HEK293T (cell line): ENCODE data around the gene CLDND1.

Experiments
- ARNT ChIP-seq: fragments of 450-650 bp; IDR thresholded peaks from 2 replicates; pipeline ENCODE4 v1.6.1; 2017; ENCODE audit warnings: mild to moderate bottlenecking
- BHLHE40 ChIP-seq: fragments of 450-650 bp; IDR thresholded peaks from 2 replicates; pipeline ENCODE4 v1.6.1; 2016; ENCODE audit warnings: mild to moderate bottlenecking, moderate library complexity, borderline replicate concordance
- CTBP1 ChIP-seq: fragments of 450-650 bp; IDR thresholded peaks from 2 replicates; pipeline ENCODE4 v1.6.1; 2016; ENCODE audit warnings: borderline replicate concordance
- ELF4 ChIP-seq: fragments of 450-650 bp; IDR thresholded peaks from 2 replicates; pipeline ENCODE4 v1.6.1; 2017; ENCODE audit warnings: antibody characterized with exemption
- FOXA1 ChIP-seq: fragments of 450-650 bp; IDR thresholded peaks from 2 replicates; pipeline ENCODE4 v1.6.1; 2016; ENCODE audit warnings: mild to moderate bottlenecking
- FOXK2 ChIP-seq: fragments of 450-650 bp; IDR thresholded peaks from 2 replicates; pipeline ENCODE4 v1.6.1; 2016; ENCODE audit warnings: mild to moderate bottlenecking
- FOXM1 ChIP-seq: fragments of 450-650 bp; IDR thresholded peaks from 2 replicates; pipeline ENCODE4 v1.6.1; 2017; ENCODE audit warnings: mild to moderate bottlenecking, borderline replicate concordance
- L3MBTL2 ChIP-seq: fragments of 450-650 bp; conservative IDR thresholded peaks from 2 replicates; pipeline ENCODE4 v1.6.1; 2016; ENCODE audit warnings: mild to moderate bottlenecking
- LEF1 ChIP-seq: fragments of 450-650 bp; IDR thresholded peaks from 2 replicates; pipeline ENCODE4 v1.6.1; 2017; ENCODE audit warnings: mild to moderate bottlenecking, borderline replicate concordance
- NFRKB ChIP-seq: fragments of 450-650 bp; IDR thresholded peaks from 2 replicates; pipeline ENCODE4 v1.6.1; 2016; ENCODE audit warnings: mild to moderate bottlenecking, moderate library complexity
- PKNOX1 ChIP-seq: fragments of 450-650 bp; IDR thresholded peaks from 2 replicates; pipeline ENCODE4 v1.6.1; 2016
- SP1 ChIP-seq: fragments of 450-650 bp; IDR thresholded peaks from 2 replicates; pipeline ENCODE4 v1.6.1; 2017
- SUZ12 ChIP-seq: fragments of 450-650 bp; IDR thresholded peaks from 2 replicates; pipeline ENCODE4 v1.6.1; 2016; ENCODE audit warnings: mild to moderate bottlenecking
- TARDBP ChIP-seq: fragments of 450-650 bp; IDR thresholded peaks from 2 replicates; pipeline ENCODE4 v1.6.1; 2016

DNA sequence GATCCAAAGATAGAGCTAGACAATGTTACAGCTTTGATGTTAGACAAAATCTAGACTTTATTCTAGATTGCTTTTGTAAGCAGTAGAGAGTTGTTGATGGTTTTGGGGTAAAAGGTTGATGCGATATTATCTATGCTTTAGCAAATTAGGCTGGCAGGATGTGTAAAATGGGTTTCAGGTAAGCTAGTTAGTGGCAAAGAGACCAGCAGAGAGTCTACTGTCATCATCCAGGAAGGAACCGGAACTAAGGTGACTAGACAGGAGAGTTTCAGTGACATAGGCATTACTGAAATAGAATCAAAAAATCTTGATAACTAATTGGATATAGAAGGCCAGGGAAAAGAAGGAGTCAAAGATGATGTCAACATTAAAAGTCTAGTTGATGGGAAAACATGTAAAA lies 14.1 kb downstream of the CLDND1 start:
- TF ChIP-seq SUZ12 (no peak), ARNT (no peak), L3MBTL2 (no peak), ELF4 (no peak), FOXM1 (no peak), BHLHE40 (no peak), SP1 (no peak), TARDBP (no peak), FOXK2 (no peak), PKNOX1 (no peak), CTBP1 (no peak), FOXA1 (no peak), NFRKB (no peak), LEF1 (no peak)
